Endothelial cell of umbilical vein (primary cell): ENCODE results near the gene SEPTIN11. TPM values are rescaled to one million over a fixed set of nuclear protein-coding genes. Genes with fewer than 3 reads are reported as not detected.

Source experiments
- BruUV-seq: library from RNA; stranded (reverse); fragments of 400-500 nt; replicated peaks from 2 replicates; lab custom pipeline; 2021; lab: Mats Ljungman, UMichigan
- CTCF ChIA-PET: fragments of 300-600, 350-600 bp; sonication (Branson Sonifier 250); formaldehyde crosslinking; loops from one replicate; lab custom pipeline; 2021; ENCODE audit warnings: antibody characterized with exemption, inconsistent platforms; lab: Charles Lee
- POLR2A ChIA-PET: fragments of 300-600, 350-600 bp; sonication (Branson Sonifier 250); formaldehyde crosslinking; loops from one replicate; lab custom pipeline; 2021; ENCODE audit warnings: antibody characterized with exemption, inconsistent platforms; lab: Charles Lee
- DNase-seq: peaks from one replicate; pipeline ENCODE4 v3.0.0-alpha.2; 2011; ENCODE audit warnings: low read depth, low spot score
- FAIRE-seq: peaks from 2 replicates; lab custom pipeline; 2011; peaks lifted over from hg19 to GRCh38; lab: Jason Lieb, UNC
- H2AFZ ChIP-seq: 2 replicates; pipeline ENCODE4 v1.6.0; 2012; ENCODE audit warnings: low read depth, low read length, control low read depth, inconsistent platforms
- H3K27ac ChIP-seq: 2 replicates; pipeline ENCODE4 v1.5.1; 2011; ENCODE audit warnings: low read depth, mild to moderate bottlenecking, control low read depth, low read length, moderate library complexity; ENCODE audit not compliant: insufficient read depth
- H3K27me3 ChIP-seq, 2 experiments: 2 replicates each; pipeline versions ENCODE4 v1.6.0 to v1.6.1; 2011; ENCODE audit warnings: low read length in 2 of 2, mixed read lengths in 1 of 2; ENCODE audit not compliant: control insufficient read depth in 2 of 2, insufficient read depth in 2 of 2
- H3K36me3 ChIP-seq, 2 experiments: 2 replicates in 1 of 2; 3 replicates in 1 of 2; pipeline ENCODE4 v1.5.1; 2011; ENCODE audit warnings: low read length in 2 of 2, mild to moderate bottlenecking in 1 of 2, moderate library complexity in 1 of 2; ENCODE audit not compliant: control insufficient read depth in 2 of 2, insufficient read depth in 2 of 2; ENCODE audit errors: extremely low read depth in 1 of 2
- H3K4me1 ChIP-seq: 3 replicates; pipeline ENCODE4 v1.5.1; 2011; ENCODE audit warnings: mild to moderate bottlenecking, low read length; ENCODE audit not compliant: control insufficient read depth, insufficient read depth; ENCODE audit errors: extremely low read depth
- H3K4me2 ChIP-seq: 2 replicates; pipeline ENCODE4 v1.6.1; 2011; ENCODE audit warnings: low read length, control low read depth, mixed read lengths; ENCODE audit not compliant: insufficient read depth
- H3K4me3 ChIP-seq, 3 experiments: fragments of 200-600 bp in 1 of 3; sonication (generic), shearing (Covaris generic) in 1 of 3; replicated peaks in 1 of 3; 2 replicates each; pipeline ENCODE4 v1.5.1; 2011 to 2016; ENCODE audit warnings: control low read depth in 3 of 3, low read length in 3 of 3, mild to moderate bottlenecking in 2 of 3, inconsistent platforms in 1 of 3, low read depth in 1 of 3, moderate library complexity in 1 of 3; ENCODE audit not compliant: insufficient read depth in 1 of 3
- H3K79me2 ChIP-seq: 2 replicates; pipeline ENCODE4 v1.6.0; 2012; ENCODE audit warnings: low read length, inconsistent platforms; ENCODE audit not compliant: control insufficient read depth, insufficient read depth
- H3K9ac ChIP-seq: replicated peaks from 2 replicates; pipeline ENCODE3; 2011; ENCODE audit warnings: low read length, control low read depth; ENCODE audit not compliant: insufficient read depth; ENCODE audit errors: extremely low read depth
- H3K9me1 ChIP-seq: replicated peaks from 3 replicates; pipeline ENCODE4 v1.6.0; 2011; ENCODE audit warnings: mild to moderate bottlenecking, low read length; ENCODE audit not compliant: control insufficient read depth, insufficient read depth; ENCODE audit errors: extremely low read depth
- H3K9me3 ChIP-seq: replicated peaks from 2 replicates; pipeline ENCODE4 v1.5.1; 2012; ENCODE audit warnings: low read length, inconsistent platforms; ENCODE audit not compliant: control insufficient read depth, insufficient read depth
- H4K20me1 ChIP-seq: replicated peaks from 2 replicates; pipeline ENCODE3; 2011; ENCODE audit warnings: mild to moderate bottlenecking, low read length; ENCODE audit not compliant: control insufficient read depth, insufficient read depth; ENCODE audit errors: extremely low read depth
- CTCF ChIP-seq, 2 donors: IDR thresholded peaks; 1 replicate in 1 of 2; 2 replicates in 1 of 2; pipeline ENCODE4 v1.5.1; 2011; ENCODE audit warnings: low read length in 2 of 2, mild to moderate bottlenecking in 2 of 2, moderate library complexity in 2 of 2, control low read depth in 1 of 2, inconsistent platforms in 1 of 2, low read depth in 1 of 2; ENCODE audit not compliant: insufficient read depth in 1 of 2; ENCODE audit errors: extremely low read depth in 1 of 2
- EZH2 ChIP-seq: IDR thresholded peaks from 2 replicates; pipeline ENCODE4 v1.6.1; 2012; ENCODE audit warnings: borderline replicate concordance, low read depth, mild to moderate bottlenecking, moderate library complexity, low read length, inconsistent platforms; ENCODE audit not compliant: severe bottlenecking
- FOS ChIP-seq: IDR thresholded peaks from 2 replicates; pipeline ENCODE4 v1.6.1; 2011; ENCODE audit warnings: mild to moderate bottlenecking, low read length, moderate library complexity, borderline replicate concordance; ENCODE audit not compliant: insufficient read depth
- GATA2 ChIP-seq: IDR thresholded peaks from 2 replicates; pipeline ENCODE4 v1.7.0; 2011; ENCODE audit warnings: low read depth, mild to moderate bottlenecking, moderate library complexity, mixed read lengths, low read length; ENCODE audit not compliant: insufficient read length, insufficient read depth
- JUN ChIP-seq: IDR thresholded peaks from 2 replicates; pipeline ENCODE4 v1.6.1; 2011; ENCODE audit warnings: borderline replicate concordance, low read depth; ENCODE audit not compliant: insufficient read length, insufficient read depth
- MAX ChIP-seq: IDR thresholded peaks from 2 replicates; pipeline ENCODE4 v1.6.1; 2011; ENCODE audit not compliant: insufficient read depth, insufficient read length
- MYC ChIP-seq: IDR thresholded peaks from one replicate; pipeline ENCODE4 v1.6.1; 2011; ENCODE audit warnings: mild to moderate bottlenecking, low read depth, low read length
- POLR2A ChIP-seq: IDR thresholded peaks from 2 replicates; pipeline ENCODE4 v1.6.1; 2012; ENCODE audit warnings: low read depth, mild to moderate bottlenecking, control low read depth, low read length
- POLR2AphosphoS5 ChIP-seq: IDR thresholded peaks from 2 replicates; pipeline ENCODE4 v1.6.1; 2012; ENCODE audit warnings: low read depth, mild to moderate bottlenecking, control low read depth, low read length, moderate library complexity; ENCODE audit not compliant: insufficient read depth
- dilution Hi-C: fragments of 300-500 bp; cut with MboI; formaldehyde crosslinking; loops from one replicate; pipeline ENCODE4 v1.15.0; 2019; ENCODE audit warnings: low sequenced_read_pairs; ENCODE audit not compliant: extremely low pct_ligation_motif_present
- intact Hi-C: fragments of 100-400 bp; cut with micrococcal nuclease; formaldehyde crosslinking; loops from one replicate; pipeline ENCODE4 v1.10.0; 2022
- polyA plus RNA-seq, 4 experiments: library from polyadenylated mRNA; depleted of rRNA in 3 of 4; stranded (reverse) in 3 of 4; unstranded in 1 of 4; fragments of >200 nt; gene quantifications; 2 replicates each; pipeline versions ENCODE4 v1.2.1 to v1.2.3, GENCODE V29; 2011 to 2012; ENCODE audit warnings: missing spikeins in 1 of 4
- total RNA-seq: library from RNA; stranded (reverse); gene quantifications from 2 replicates; pipeline ENCODE4 v1.2.3, GENCODE V29; 2021

The SEPTIN11 gene
- total and polyA plus RNA-seq, 2 donors (not counting 3 experiments of a cell fraction or from before 2014, with no cell fraction given): 69.4 to 202 TPM

- Histone ChIP-seq H3K9me1 (no peaks in the 10 kb centered on the region), H4K20me1 (peaks cover 3% of the 10 kb centered on the region)
- POLR2A ChIA-PET: no interaction called here
Observed at GRCh38 chr4:76974150-76974549, 24.6 kb downstream of the SEPTIN11 start.

More at GRCh38 chr4:76974150-76974549, 24.6 kb downstream of the SEPTIN11 start:
- H3K4me1 ChIP-seq: peaks cover 28% of the 10 kb centered on the region
- peaks cover 80% of the 10 kb centered on the region for H3K79me2 ChIP-seq
- no peak for FAIRE-seq
- DNase-seq: no peak
- CTCF ChIA-PET: no interaction called here
- no peak overlapping the region for H3K4me2 ChIP-seq
- TF ChIP-seq MYC (no peak), POLR2AphosphoS5 (no peak), EZH2 (no peak), GATA2 (no peak), JUN (no peak), FOS (no peak), MAX (no peak), POLR2A (no peak), CTCF (IDR thresholded peaks at IDR 0.05; ENCODE audit: extremely low read depth in 1 of 2, insufficient read depth in 1 of 2, low read depth in 1 of 2, low read length in 2 of 2) (no peak)
- no peak overlapping the region for H3K4me3 ChIP-seq
- BruUV-seq: no TSS peak
- no peak overlapping the region for H2AFZ ChIP-seq
- no peaks in the 10 kb centered on the region for H3K9me3 ChIP-seq
- H3K9ac ChIP-seq: no peak overlapping the region
- H3K27me3 ChIP-seq: no peaks in the 10 kb centered on the region
- intact Hi-C loops (no loop called here), dilution Hi-C loops (no loop called here)
- H3K36me3 ChIP-seq: peaks cover 0 to 5% of the 10 kb centered on the region in 2 experiments
- no peak overlapping the region for H3K27ac ChIP-seq
